Measurements from ENCODE around the gene FAM204A.
A peak's percentile ranks its signal among the peaks of the same experiment; 100 is the strongest.

FAM204A gene

DNA sequence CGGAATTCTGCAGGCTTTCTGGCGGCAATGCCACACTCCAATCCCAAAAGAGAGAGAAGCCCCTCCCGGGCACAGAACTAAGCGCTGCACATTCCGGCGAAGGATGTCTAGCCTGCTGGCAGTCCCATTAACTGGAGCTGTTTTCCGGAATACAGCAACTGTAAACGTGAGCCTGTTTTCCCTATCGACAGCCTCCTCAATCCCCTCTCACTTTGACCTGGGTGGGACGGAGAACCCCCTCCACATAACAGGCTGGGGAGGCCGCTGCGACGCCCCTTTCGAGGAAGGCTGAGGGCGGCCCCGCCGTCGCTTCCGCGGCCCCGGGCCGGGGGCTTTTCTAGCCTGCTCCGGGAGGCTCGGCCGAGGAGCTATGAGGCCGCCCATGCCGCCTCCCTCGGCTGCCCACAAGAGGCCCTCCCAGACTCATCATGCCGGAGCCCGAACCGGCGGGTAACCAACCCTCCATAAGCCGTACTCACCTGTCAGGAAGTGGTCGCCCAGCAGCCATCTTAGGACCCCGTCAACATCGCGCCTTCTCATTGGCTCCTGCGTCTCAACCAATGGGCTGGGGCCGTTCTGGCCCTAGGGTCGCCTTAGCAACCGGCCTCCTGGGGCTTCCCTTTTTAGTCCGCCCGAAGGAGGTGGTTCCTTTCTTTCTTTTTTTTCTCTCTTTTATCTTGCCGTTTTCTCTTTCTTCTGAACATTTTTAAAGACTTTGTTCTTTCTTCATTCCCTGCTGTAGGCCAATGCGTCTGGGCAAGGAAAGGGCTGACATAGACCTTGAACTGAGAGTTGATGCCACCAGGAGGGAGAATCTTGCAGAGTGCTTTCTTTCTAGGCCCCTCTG is at the start of gene FAM204A:
FAM204A (minus strand) TSS at position 534 of the 847 bp plus-strand sequence. CDS start 5,909 bp downstream, outside the sequence.
- Histone ChIP-seq H3K27me3 (ENCODE audit: insufficient read depth, low read length) (peaks cover 6% of the 10 kb centered on the region), H3K4me3 (ENCODE audit: low read length) (peak within 1 kb of the TSS; percentile 81), H2AFZ (ENCODE audit: low read depth, low read length) (peak within 1 kb of the TSS; percentile 78), H3K9me3 (ENCODE audit: low read length) (no peaks in the 10 kb centered on the region), H3K4me1 (ENCODE audit: insufficient read depth, low read length) (peaks cover 22% of the 10 kb centered on the region), H3K36me3 (ENCODE audit: insufficient read depth, low read length) (peaks cover 12% of the 10 kb centered on the region)

DNA sequence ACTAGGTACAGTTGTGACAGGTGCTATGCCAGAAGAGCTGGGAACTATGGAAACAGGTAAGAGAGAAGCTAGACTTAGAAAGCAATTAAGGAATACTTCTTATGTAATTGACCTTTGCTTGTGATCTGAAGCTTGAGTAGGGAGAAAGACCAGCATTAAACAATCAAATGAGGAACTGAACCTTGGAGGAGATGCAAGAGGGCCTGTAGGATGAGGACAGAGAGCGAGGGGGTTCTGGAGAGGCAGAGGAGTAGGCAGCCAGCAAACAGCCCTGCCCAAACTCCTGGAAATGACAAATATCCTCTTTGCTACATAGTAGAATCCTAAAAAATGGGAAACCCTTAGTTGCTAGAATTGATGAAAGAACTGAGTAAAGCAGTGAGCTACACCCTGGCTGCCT is 41.6 kb upstream of the FAM204A start:
- H3K4me3 ChIP-seq (ENCODE audit: low read length) = no peak overlapping the region
- no peaks in the 10 kb centered on the region for H3K9me3 ChIP-seq (ENCODE audit: low read length)
- no peak overlapping the region for H2AFZ ChIP-seq (ENCODE audit: low read depth, low read length)
- no peaks in the 10 kb centered on the region for H3K36me3 ChIP-seq (ENCODE audit: insufficient read depth, low read length)
- peaks cover 14% of the 10 kb centered on the region for H3K27me3 ChIP-seq (ENCODE audit: insufficient read depth, low read length)
- H3K4me1 ChIP-seq (ENCODE audit: insufficient read depth, low read length) = no peaks in the 10 kb centered on the region

DNA sequence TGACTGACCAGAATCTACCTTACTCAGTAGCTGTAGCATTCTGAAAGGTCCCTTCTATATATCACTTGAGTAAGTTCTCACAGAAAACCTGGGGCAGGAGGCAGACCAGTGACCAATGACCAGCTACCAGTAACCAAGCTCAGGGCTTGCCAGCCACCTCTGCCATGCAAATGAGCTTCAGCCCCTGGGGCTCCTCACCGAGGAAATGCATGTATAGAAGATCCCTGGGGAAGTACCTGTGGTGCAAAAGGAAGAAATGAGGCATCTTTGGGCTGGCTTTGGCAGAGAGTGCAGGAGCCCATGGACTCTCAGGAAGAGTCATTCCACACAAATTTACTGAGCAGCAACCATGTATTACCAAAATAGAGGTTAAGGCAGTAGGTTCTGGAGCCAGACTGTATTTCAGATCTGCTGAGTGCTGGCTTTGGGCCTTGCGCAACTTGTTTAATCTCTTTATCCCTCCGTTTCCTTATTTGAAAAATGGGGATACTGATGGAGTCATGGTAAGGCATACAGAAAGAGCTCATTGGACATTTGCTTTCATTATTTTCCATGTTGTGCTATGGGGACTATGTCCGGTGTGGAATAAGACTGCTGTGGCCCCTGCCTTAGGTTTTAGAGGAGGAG is 41.1 kb upstream of the FAM204A start:
- Histone ChIP-seq H3K36me3 (ENCODE audit: insufficient read depth, low read length) (no peaks in the 10 kb centered on the region), H3K4me1 (ENCODE audit: insufficient read depth, low read length) (no peaks in the 10 kb centered on the region), H3K27me3 (ENCODE audit: insufficient read depth, low read length) (peaks cover 14% of the 10 kb centered on the region), H2AFZ (ENCODE audit: low read depth, low read length) (no peak overlapping the region), H3K4me3 (ENCODE audit: low read length) (no peak overlapping the region), H3K9me3 (ENCODE audit: low read length) (no peaks in the 10 kb centered on the region)

DNA sequence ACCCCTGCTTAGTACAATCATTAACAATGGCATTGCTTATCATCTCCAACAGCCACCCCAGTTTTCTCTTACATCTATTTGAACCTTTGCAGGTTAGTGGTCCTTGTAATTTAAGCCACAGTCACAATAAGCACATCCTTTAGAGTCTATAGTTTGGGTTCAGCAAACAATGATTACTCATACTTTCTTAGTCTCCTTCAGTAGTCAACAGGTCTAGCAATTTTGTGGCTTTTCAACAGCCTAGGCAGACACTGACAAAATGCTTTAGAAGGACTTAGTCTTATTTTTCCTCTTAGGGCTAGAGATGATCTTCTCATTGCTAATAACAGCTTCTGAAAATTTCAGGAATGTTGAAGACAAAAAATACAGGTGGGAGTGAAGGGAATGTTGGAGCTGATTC is 32.3 kb upstream of the FAM204A start:
- no peaks in the 10 kb centered on the region for H3K27me3 ChIP-seq (ENCODE audit: insufficient read depth, low read length)
- no peaks in the 10 kb centered on the region for H3K4me1 ChIP-seq (ENCODE audit: insufficient read depth, low read length)
- no peak overlapping the region for H2AFZ ChIP-seq (ENCODE audit: low read depth, low read length)
- no peak overlapping the region for H3K4me3 ChIP-seq (ENCODE audit: low read length)
- H3K36me3 ChIP-seq (ENCODE audit: insufficient read depth, low read length) = no peaks in the 10 kb centered on the region
- no peaks in the 10 kb centered on the region for H3K9me3 ChIP-seq (ENCODE audit: low read length)

DNA sequence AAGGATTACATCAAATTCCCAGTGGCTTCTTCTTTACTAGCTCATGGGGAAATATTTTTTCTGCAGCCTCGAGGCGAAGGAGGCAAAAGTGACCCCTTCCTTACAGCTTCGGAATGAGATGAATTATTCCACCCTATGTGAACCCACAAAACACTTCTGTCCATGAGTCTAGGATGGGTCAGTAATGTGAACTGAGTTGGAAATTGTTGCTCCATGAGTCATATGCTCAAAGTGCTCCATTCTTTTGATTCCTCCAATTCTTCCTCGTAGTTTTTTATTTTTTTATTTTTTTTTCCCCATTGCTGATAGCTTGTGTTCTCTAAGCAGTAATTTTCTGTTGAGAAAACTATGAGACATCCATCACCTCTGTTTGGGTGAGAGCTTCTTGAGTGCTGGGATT is 31.7 kb upstream of the FAM204A start:
- no peak overlapping the region for H3K4me3 ChIP-seq (ENCODE audit: low read length)
- no peaks in the 10 kb centered on the region for H3K27me3 ChIP-seq (ENCODE audit: insufficient read depth, low read length)
- no peaks in the 10 kb centered on the region for H3K36me3 ChIP-seq (ENCODE audit: insufficient read depth, low read length)
- no peak overlapping the region for H2AFZ ChIP-seq (ENCODE audit: low read depth, low read length)
- no peaks in the 10 kb centered on the region for H3K9me3 ChIP-seq (ENCODE audit: low read length)
- H3K4me1 ChIP-seq (ENCODE audit: insufficient read depth, low read length) = no peaks in the 10 kb centered on the region

DNA sequence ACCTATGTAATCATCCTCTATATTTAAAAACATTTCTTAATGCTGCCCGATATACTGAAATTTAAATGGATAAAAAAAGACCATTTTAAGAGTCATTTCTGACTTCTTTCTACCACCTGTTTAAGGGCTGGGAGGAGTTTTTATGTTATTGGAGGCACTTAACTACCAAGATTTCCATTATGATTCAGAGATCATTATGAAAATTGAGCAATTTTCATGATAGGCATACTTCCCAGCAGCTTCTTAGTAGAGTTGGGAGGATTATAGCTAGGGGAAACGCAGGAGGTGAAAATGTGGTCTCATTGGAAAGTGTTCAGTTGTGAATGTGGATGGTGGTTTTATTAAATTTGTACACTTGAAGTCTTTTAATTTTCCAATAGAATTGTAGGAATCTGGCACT is 28.4 kb upstream of the FAM204A start:
- Histone ChIP-seq H2AFZ (ENCODE audit: low read depth, low read length) (no peak overlapping the region), H3K27me3 (ENCODE audit: insufficient read depth, low read length) (no peaks in the 10 kb centered on the region), H3K36me3 (ENCODE audit: insufficient read depth, low read length) (no peaks in the 10 kb centered on the region), H3K9me3 (ENCODE audit: low read length) (no peaks in the 10 kb centered on the region), H3K4me3 (ENCODE audit: low read length) (no peak overlapping the region), H3K4me1 (ENCODE audit: insufficient read depth, low read length) (no peaks in the 10 kb centered on the region)

DNA sequence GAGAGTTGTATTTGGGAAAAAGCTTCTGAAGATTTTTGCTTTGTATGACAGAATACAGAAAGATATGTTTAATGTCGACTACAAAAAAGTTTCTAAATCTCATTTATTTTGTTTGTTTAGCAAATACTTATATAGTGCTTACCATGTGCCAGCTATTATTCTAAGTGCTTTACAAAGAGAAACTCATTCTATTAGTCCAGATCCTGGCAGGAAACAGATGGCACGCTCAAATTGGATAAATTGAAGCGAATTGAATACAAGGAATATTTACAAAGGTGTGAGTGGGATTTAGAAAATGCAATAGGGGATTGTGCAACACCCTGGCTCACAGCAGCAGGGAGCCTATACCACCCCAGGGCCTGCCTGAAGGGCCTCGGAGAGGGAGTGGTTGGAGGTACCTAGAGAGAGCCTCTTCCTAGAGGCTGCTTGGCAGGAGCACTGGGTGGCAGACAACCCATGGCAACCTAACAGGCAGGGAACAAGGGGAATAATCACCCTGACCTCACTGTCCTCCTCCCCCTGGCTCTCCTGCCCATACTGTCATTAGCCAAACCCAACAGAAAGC is 27.6 kb upstream of the FAM204A start:
- Histone ChIP-seq H3K4me1 (ENCODE audit: insufficient read depth, low read length) (no peaks in the 10 kb centered on the region), H3K4me3 (ENCODE audit: low read length) (no peak overlapping the region), H2AFZ (ENCODE audit: low read depth, low read length) (no peak overlapping the region), H3K9me3 (ENCODE audit: low read length) (no peaks in the 10 kb centered on the region), H3K27me3 (ENCODE audit: insufficient read depth, low read length) (no peaks in the 10 kb centered on the region), H3K36me3 (ENCODE audit: insufficient read depth, low read length) (no peaks in the 10 kb centered on the region)

DNA sequence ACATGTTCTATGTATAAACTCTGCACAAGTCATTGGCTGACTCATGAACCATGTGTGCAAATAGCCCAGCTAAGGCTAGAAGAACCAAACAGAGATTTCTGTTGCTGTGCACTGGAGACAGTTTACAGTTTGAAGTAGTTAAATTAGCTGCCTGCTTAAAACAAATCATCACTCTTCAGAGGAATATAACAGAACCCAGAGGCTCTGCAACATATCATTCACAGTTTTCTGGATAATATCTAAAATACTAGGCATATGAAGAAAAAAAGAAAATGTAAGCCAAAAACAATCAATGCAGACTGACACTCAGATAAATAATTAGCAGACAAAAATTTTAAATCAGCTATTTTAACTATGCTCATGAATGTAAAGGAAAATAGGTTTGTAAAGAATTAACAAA is 23.6 kb upstream of the FAM204A start:
- Histone ChIP-seq H3K4me3 (ENCODE audit: low read length) (no peak overlapping the region), H3K36me3 (ENCODE audit: insufficient read depth, low read length) (no peaks in the 10 kb centered on the region), H3K9me3 (ENCODE audit: low read length) (no peaks in the 10 kb centered on the region), H3K4me1 (ENCODE audit: insufficient read depth, low read length) (no peaks in the 10 kb centered on the region), H2AFZ (ENCODE audit: low read depth, low read length) (no peak overlapping the region), H3K27me3 (ENCODE audit: insufficient read depth, low read length) (peaks cover 2% of the 10 kb centered on the region)

DNA sequence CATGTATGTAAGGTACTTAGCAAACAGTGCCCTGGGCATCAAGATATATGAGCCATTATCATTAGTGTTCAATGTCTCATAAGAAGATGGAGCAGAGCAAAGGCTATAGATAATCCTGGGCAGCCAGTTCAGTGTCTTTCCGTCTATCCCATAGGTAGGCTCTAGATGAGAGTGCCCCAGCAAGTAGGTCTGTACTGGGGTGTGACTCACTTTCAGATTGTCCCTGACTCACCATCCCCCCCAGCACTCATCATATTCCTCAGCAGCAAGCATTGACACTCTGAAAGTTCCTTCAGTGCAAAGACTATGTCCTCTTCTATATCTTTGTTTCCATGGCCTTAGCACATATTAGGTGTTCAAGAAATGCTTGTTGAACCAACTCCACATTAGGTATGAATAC is 20.0 kb upstream of the FAM204A start:
- H3K36me3 ChIP-seq (ENCODE audit: insufficient read depth, low read length) = no peaks in the 10 kb centered on the region

DNA sequence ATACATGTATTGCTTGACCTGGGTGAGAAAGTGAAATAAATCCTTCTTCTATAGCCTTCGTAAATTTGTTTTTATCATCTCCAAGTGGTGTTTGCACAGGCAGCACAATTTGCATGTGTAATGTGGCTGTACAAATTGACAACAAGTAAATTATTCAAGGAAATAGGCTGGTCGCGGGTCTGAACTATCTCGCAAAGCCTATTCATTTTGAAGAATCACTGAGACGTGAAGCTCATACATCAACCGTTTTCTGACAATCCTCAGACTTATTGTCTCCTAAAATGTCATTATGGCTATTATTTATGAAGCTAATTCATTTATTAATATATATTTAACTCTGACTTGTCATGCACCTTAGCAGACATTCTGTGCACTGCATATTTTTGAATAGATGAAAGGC is 16.2 kb upstream of the FAM204A start:
- peaks cover 4% of the 10 kb centered on the region for H3K27me3 ChIP-seq (ENCODE audit: insufficient read depth, low read length)
- H3K4me3 ChIP-seq (ENCODE audit: low read length) = no peak overlapping the region
- H3K36me3 ChIP-seq (ENCODE audit: insufficient read depth, low read length) = no peaks in the 10 kb centered on the region
- H2AFZ ChIP-seq (ENCODE audit: low read depth, low read length) = no peak overlapping the region
- no peaks in the 10 kb centered on the region for H3K9me3 ChIP-seq (ENCODE audit: low read length)
- H3K4me1 ChIP-seq (ENCODE audit: insufficient read depth, low read length) = peaks cover 7% of the 10 kb centered on the region

More for the DNA sequence above, 20.0 kb upstream of the FAM204A start:
- H3K27me3 ChIP-seq (ENCODE audit: insufficient read depth, low read length) = peaks cover 2% of the 10 kb centered on the region
- no peaks in the 10 kb centered on the region for H3K9me3 ChIP-seq (ENCODE audit: low read length)
- H3K4me1 ChIP-seq (ENCODE audit: insufficient read depth, low read length) = peaks cover 7% of the 10 kb centered on the region
- H2AFZ ChIP-seq (ENCODE audit: low read depth, low read length) = no peak overlapping the region
- H3K4me3 ChIP-seq (ENCODE audit: low read length) = no peak overlapping the region

DNA sequence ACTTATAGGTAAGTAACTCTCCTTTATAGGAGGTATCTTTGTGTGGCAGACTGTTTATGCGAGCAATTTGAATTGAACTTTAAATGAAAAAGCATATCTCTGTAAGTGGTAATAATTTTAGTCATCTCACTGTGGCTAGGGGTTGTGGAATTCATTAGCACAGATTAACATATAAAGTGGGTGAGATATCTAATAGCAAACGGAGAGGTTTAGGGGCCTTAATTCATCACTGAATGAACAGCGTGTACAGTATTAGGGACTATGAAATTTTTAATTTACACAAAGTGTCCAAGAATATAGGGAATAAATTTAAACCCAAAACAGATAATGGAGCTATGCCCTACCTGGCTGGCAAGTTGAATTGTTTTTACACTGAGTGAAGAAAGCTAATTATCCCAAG is 15.7 kb upstream of the FAM204A start:
- H2AFZ ChIP-seq (ENCODE audit: low read depth, low read length) = no peak overlapping the region
- H3K4me1 ChIP-seq (ENCODE audit: insufficient read depth, low read length) = peaks cover 7% of the 10 kb centered on the region
- no peak overlapping the region for H3K4me3 ChIP-seq (ENCODE audit: low read length)
- no peaks in the 10 kb centered on the region for H3K36me3 ChIP-seq (ENCODE audit: insufficient read depth, low read length)
- no peaks in the 10 kb centered on the region for H3K9me3 ChIP-seq (ENCODE audit: low read length)
- H3K27me3 ChIP-seq (ENCODE audit: insufficient read depth, low read length) = peaks cover 4% of the 10 kb centered on the region

DNA sequence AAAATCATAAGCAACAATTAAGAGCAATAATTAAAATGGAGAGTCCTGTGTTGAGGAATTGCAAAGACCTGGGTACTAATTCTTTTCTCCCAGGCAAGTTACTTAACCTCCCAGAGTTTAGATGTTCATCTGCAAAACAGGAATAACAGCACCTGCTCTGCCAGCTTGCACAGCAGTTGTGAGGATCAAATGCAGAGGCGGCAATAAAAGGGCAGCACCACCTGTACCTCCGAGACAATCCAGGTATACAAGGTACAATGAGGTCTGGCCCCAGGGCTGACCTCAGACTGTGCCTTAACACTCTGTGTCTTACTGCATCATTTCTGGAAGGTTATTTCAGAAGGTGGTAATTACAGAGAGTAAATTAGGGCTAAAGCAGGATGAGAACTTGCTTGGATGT is 14.5 kb upstream of the FAM204A start:
- no peak overlapping the region for H2AFZ ChIP-seq (ENCODE audit: low read depth, low read length)
- peaks cover 2% of the 10 kb centered on the region for H3K27me3 ChIP-seq (ENCODE audit: insufficient read depth, low read length)
- no peaks in the 10 kb centered on the region for H3K36me3 ChIP-seq (ENCODE audit: insufficient read depth, low read length)
- no peak overlapping the region for H3K4me3 ChIP-seq (ENCODE audit: low read length)
- no peaks in the 10 kb centered on the region for H3K9me3 ChIP-seq (ENCODE audit: low read length)
- H3K4me1 ChIP-seq (ENCODE audit: insufficient read depth, low read length) = peaks cover 7% of the 10 kb centered on the region

DNA sequence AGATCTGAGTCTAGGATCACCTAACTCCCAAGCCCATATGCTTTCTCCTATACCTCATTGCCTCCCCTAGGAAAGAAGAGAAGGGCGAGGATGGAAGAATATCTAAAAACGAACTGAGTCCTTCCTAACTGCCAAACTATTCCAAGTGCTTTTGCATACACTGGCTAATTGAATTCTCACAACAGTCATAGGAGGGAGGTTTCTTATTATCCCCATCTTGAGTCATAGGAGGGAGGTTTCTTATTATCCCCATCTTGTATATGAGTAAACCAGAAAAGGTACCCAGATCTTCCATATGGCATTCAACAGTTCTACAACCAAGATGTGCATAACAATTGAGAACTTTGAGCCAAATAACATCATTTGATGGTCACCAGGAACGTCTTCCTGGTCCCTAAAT is 13.1 kb upstream of the FAM204A start:
- no peak overlapping the region for H2AFZ ChIP-seq (ENCODE audit: low read depth, low read length)
- H3K4me1 ChIP-seq (ENCODE audit: insufficient read depth, low read length) = peaks cover 7% of the 10 kb centered on the region
- H3K4me3 ChIP-seq (ENCODE audit: low read length) = no peak overlapping the region
- no peaks in the 10 kb centered on the region for H3K36me3 ChIP-seq (ENCODE audit: insufficient read depth, low read length)
- H3K27me3 ChIP-seq (ENCODE audit: insufficient read depth, low read length) = peaks cover 2% of the 10 kb centered on the region
- no peaks in the 10 kb centered on the region for H3K9me3 ChIP-seq (ENCODE audit: low read length)
